GM04503 (cell line): ENCODE measurements around the gene EDARADD.
"Not testable (repeated sequence)": the region's sequence is repeated elsewhere in the genome, so short reads cannot be mapped to it uniquely, and the experiment has no call there.

Experiments used
- DNase-seq: peaks from one replicate; pipeline ENCODE4 v3.0.0-alpha.2; 2012; ENCODE audit warnings: low read depth

The EDARADD gene

GRCh38 chr1:236393681-236394481, at the start of gene EDARADD:
Gene EDARADD (plus strand): TSS chr1:236394286. CDS start chr1:236394445, 159 bp downstream.
- DNase-seq: no peak

DNA sequence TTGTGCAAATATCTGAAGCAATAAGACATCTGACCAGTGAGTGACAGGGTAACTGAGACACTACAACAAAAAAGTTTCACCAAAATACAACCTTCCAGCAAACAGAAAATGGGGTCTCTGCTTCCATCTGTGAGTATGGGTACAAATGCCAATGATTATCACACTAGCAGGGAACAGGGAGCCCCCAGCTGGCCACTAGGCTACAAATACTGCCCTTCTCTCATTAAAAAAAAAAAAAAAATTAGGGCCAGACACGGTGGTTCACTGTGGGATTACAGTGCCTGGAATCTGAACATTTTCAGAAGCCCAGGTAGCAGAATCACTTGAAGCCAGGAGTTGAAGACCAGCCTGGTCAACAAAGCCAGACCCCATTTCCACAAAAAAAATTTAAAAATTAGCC, 48.4 kb upstream of the EDARADD start:
- no peak for DNase-seq

DNA sequence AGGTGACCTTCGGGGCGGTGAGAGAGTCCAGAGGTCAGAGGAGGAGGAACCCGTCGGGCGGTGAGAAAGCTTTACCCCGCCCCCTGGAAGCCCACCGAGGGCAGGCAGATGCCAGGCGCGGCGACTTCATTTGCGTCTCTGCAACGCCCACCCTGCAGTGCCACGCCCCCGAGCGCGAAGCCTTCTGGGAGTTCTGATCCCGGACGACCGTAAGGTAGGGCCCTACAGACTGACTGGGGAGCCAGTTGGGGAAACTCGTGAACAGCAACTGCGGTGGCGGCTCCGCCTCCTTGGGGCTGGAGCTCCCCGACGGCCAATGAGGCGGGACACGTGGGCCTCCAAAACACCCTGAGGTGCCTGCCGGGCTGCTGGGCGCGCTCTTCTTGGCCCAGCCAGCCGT, 46.0 kb upstream of the EDARADD start:
- no peak for DNase-seq

GRCh38 chr1:236350308-236350707, 43.8 kb upstream of the EDARADD start:
- DNase-seq: no peak

- DNase-seq: no peak
Measured at GRCh38 chr1:236351875-236352573, 42.1 kb upstream of the EDARADD start.

DNA sequence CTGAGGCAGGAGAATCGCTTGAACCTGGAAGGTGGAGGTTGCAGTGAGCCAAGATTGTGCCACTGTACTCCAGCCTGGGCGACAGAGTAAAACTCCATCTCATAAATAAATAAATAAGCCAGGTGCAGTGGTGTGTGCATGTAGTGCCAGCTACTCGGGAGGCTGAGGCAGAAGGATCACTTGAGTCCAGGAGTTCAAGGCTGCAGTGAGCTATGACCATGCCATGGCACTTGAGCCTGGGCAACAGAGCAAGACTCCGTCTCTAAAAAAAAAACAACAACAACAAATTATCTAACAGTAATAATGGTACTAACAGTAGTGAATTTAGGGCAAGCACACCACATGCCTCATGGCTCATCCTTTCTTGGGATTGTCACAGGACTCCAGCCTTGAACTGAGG, 41.3 kb upstream of the EDARADD start:
- DNase-seq: not testable (repeated sequence)

- no peak for DNase-seq
Measured at GRCh38 chr1:236353813-236354212, 40.3 kb upstream of the EDARADD start.

DNA sequence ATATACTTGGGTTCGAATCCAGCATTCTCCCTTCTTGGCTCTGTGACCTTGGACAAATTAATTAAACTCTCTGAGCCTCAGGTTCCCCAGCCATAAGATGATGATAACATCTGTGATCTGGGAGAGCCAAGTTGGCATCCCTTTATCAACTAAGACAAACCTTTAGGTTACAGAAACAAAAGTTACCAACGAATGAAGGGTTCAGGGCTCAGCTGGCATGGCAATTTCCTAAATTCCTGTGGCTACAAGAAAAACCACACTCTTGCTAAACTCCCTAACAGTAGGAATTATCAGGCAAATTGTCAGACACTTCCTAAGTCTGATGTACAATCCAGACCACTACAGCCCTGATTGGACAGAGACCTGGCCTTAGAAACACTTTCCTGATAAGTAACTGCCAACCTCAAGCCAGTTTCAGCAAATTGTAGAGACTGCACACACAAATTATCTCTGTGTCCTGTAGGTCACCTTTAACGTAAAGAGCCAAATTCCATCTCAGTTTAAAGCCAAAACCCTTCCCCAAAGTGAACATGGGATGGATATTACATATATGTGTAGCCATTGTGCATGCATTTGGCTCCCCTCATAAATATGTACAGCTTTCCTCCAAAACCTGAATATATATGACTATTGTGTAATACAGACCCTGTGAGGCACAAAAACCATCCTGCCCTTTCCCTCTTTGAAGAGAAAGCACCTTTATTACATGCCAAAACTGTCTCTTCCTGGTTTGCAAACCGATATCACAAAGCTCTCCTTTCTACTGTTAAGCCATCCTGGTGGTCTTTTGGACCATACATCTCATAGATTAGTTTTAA, 39.5 kb upstream of the EDARADD start:
- DNase-seq: no peak

GRCh38 chr1:236356141-236356540, 37.9 kb upstream of the EDARADD start:
- DNase-seq: no peak

GRCh38 chr1:236361909-236362590, 32.0 kb upstream of the EDARADD start:
- DNase-seq: no peak

DNA sequence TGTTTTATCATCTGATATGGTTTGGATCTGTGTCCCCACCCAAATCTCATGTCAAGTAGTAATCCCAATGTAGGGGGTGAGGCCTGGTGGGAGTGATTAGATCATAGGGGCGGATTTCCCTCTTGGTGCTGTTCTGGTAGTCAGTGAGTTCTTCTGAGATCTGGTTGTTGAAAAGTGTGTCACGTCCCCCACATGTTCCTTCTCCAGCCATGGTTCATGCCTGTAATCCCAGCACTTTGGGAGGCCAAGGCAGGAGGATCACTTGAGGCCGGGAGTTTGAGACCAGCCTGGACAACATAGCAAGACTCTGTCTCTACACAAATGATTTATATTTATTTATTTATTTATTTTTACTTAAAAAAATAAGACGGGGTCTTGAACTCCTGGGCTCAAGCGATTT, 30.8 kb upstream of the EDARADD start:
- no peak for DNase-seq

GRCh38 chr1:236365999-236366570, 28.0 kb upstream of the EDARADD start:
- DNase-seq: no peak

- not testable (repeated sequence) for DNase-seq
Measured at GRCh38 chr1:236366681-236367080, 27.4 kb upstream of the EDARADD start.

GRCh38 chr1:236370420-236370819, 23.7 kb upstream of the EDARADD start:
- DNase-seq: no peak

DNA sequence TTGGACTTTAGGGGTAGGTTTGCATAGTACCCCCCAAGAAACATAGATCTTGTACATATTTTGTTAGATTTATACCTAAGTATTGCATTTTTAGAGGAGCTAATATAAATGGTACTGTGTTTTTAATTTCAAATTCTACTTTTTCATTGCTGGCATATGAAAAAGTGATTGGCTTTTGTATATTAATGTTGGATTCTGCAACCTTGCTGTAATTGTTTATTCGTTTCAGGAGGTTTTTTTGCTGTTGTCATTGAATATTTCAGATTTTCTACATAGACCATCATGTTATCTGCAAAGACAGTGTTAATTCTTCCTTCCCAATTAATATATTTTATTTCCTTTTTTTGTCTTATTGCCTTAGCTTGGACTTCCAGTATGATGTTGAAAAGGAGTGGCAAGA, 23.0 kb upstream of the EDARADD start:
- no peak for DNase-seq

- DNase-seq: no peak
Measured at GRCh38 chr1:236377832-236378535, 16.1 kb upstream of the EDARADD start.

DNA sequence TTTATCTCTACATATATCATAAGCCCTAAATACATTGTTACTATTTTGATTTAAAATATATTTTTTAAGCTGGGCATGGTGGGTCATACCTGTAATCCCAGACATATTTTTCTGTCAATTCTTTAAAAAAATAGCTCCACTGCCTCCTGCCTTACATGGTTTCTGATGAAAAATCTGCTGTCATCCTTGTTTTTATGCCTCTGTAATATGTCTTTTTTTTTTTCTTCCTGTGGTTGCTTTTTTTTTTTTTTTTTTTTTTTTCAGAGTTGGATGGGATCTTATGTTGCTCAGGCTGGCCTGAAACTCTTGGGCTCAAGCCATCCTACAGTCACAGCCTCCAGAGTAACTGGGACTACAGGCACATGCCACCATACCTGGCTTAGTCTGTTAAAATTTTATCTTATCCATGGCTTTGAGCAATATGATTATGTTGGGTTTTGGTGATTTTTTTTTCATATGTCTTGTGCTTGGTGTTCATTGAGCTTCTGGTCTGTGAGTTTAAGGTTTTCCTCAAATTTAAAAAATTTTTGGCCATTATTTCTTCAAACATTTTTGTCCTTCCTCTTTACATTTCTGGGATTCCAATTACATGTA, 12.4 kb upstream of the EDARADD start:
- no peak for DNase-seq

DNA sequence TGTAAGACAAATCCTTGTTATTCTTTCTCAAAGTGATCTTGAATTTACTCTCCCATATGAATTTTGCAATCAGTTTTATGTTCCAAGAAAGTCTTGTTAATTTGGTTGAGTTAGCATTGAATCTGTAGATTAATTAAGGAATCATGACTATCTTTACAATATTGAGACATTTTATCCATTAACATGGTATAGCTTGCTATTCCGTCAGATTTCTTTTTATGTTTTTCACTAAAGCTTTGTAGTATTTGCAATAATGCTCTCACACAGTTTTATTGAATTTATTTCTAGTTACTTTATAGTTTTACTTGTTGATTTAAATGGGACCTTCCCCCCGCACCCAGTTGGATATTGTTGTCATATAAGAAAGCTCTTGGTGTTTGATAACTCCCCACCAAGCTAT, 5.8 kb upstream of the EDARADD start:
- no peak for DNase-seq

GRCh38 chr1:236389253-236389652, 4.8 kb upstream of the EDARADD start:
- DNase-seq: no peak

DNA sequence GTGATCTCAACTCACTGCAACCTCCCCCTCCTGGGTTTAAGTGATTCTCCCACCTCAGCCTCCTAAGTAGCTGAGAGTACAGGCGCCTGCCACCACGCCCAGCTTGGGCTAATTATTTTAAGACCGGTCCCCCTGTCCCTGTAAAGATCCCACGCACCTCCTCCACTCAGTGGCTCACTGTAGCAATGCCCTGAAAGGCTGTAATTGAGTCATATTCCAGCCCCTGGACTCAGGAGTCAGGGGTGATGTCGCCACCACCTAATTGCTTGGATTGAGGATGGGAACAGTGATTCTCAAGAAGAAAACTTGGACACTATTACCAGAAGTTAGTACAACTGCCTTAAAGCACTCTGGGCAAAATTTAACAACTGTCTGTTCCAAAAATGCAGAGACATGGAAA, 3.1 kb upstream of the EDARADD start:
- no peak for DNase-seq

GRCh38 chr1:236392182-236392581, 1.9 kb upstream of the EDARADD start:
- no peak for DNase-seq
